GM12878 (cell line): ENCODE results near the gene EFCAB8. TPM values are rescaled to one million over a fixed set of nuclear protein-coding genes. Genes with fewer than 3 reads are reported as not detected.

Experiments used
- ATAC-seq: fragments of 200-7000 bp; cut with Tn5 transposase; 3 replicates; pipeline ENCODE4 v1.9.1; 2020; ENCODE audit warnings: mild to moderate bottlenecking, moderate library complexity
- BruUV-seq: library from RNA; stranded (reverse); fragments of 400-500 nt; replicated peaks from 2 replicates; lab custom pipeline; 2021; lab: Mats Ljungman, UMichigan
- CTCF ChIA-PET: fragments of 300-600 bp; sonication (Branson Sonifier 250); formaldehyde crosslinking; extraction: SDS; loops from one replicate; lab custom pipeline; 2021; ENCODE audit warnings: inconsistent platforms; lab: Yijun Ruan, JAX
- POLR2A ChIA-PET: fragments of 350-600 bp; formaldehyde crosslinking; extraction: SDS; loops from one replicate; lab custom pipeline; 2021; ENCODE audit warnings: inconsistent platforms; lab: Charles Lee
- RAD21 ChIA-PET: fragments of 300-600 bp; sonication (Branson Sonifier 250); formaldehyde crosslinking; loops from one replicate; lab custom pipeline; 2023; ENCODE audit warnings: antibody characterized with exemption; ENCODE audit not compliant: unreplicated experiment; lab: Charles Lee
- SMC1A ChIA-PET: fragments of 300-600 bp; sonication (Branson Sonifier 250); formaldehyde crosslinking; loops from one replicate; lab custom pipeline; 2023; ENCODE audit not compliant: unreplicated experiment, uncharacterized antibody; lab: Charles Lee
- DNase-seq: peaks from one replicate; pipeline ENCODE4 v3.0.0-alpha.2; 2011; ENCODE audit warnings: low read depth, low spot score
- FAIRE-seq: peaks from 3 replicates; lab custom pipeline; 2011; peaks lifted over from hg19 to GRCh38; lab: Jason Lieb, UNC
- H2AFZ ChIP-seq: 2 replicates; pipeline ENCODE4 v1.6.0; 2011; ENCODE audit warnings: low read depth, low read length, control low read depth; ENCODE audit not compliant: control insufficient read depth
- H3K27ac ChIP-seq: 2 replicates; pipeline ENCODE4 v1.5.1; 2011; ENCODE audit warnings: control low read depth; ENCODE audit not compliant: control insufficient read depth, insufficient read depth
- H3K27me3 ChIP-seq, 2 experiments: replicated peaks in 1 of 2; 2 replicates each; pipeline versions ENCODE4 v1.6.0 to v1.6.1; 2011; ENCODE audit warnings: low read length in 1 of 2; ENCODE audit not compliant: control insufficient read depth in 2 of 2, insufficient read depth in 2 of 2
- H3K36me3 ChIP-seq, 2 experiments: 2 replicates each; pipeline ENCODE4 v1.5.1; 2011; ENCODE audit warnings: low read length in 1 of 2; ENCODE audit not compliant: control insufficient read depth in 2 of 2, insufficient read depth in 2 of 2
- H3K4me1 ChIP-seq: 2 replicates; pipeline ENCODE4 v1.6.1; 2011; ENCODE audit warnings: mild to moderate bottlenecking, low read length, moderate library complexity, mixed read lengths; ENCODE audit not compliant: control insufficient read depth, insufficient read depth
- H3K4me2 ChIP-seq: 2 replicates; pipeline ENCODE4 v1.6.0; 2011; ENCODE audit warnings: control low read depth; ENCODE audit not compliant: control insufficient read depth, insufficient read depth
- H3K4me3 ChIP-seq: fragments of 200-600 bp; sonication (generic); 2 replicates; pipeline ENCODE4 v1.5.1; 2016
- H3K79me2 ChIP-seq: 2 replicates; pipeline ENCODE4 v1.6.0; 2011; ENCODE audit warnings: low read length; ENCODE audit not compliant: control insufficient read depth, insufficient read depth
- H3K9ac ChIP-seq: 2 replicates; pipeline ENCODE4 v1.8.0; 2011; ENCODE audit warnings: low read length, control low read depth, mixed read lengths; ENCODE audit not compliant: control insufficient read depth, insufficient read depth
- H3K9me3 ChIP-seq: replicated peaks from 3 replicates; pipeline ENCODE4 v1.5.1; 2011; ENCODE audit warnings: mild to moderate bottlenecking, low read length; ENCODE audit not compliant: control insufficient read depth, insufficient read depth
- H4K20me1 ChIP-seq: 2 replicates; pipeline ENCODE4 v1.6.0; 2011; ENCODE audit not compliant: control insufficient read depth, insufficient read depth
- BMI1 ChIP-seq: fragments of 450-650 bp; IDR thresholded peaks from 2 replicates; pipeline ENCODE4 v1.6.1; 2016; ENCODE audit warnings: mild to moderate bottlenecking, moderate library complexity, borderline replicate concordance
- CHD1 ChIP-seq: IDR thresholded peaks from 2 replicates; pipeline ENCODE4 v1.6.1; 2012; ENCODE audit warnings: low read depth, low read length, improper control_type of control experiment
- HDAC6 ChIP-seq: fragments of 200-600 bp; sonication (generic); IDR thresholded peaks from one replicate; pipeline ENCODE4 v1.8.0; 2017; ENCODE audit warnings: antibody characterized with exemption; ENCODE audit not compliant: unreplicated experiment
- IRF3 ChIP-seq: fragments of 450-650 bp; IDR thresholded peaks from 2 replicates; pipeline ENCODE4 v1.6.1; 2014; ENCODE audit warnings: mild to moderate bottlenecking
- KAT2A ChIP-seq: conservative IDR thresholded peaks from 2 replicates; pipeline ENCODE4 v1.6.1; 2011; ENCODE audit warnings: low read depth, low read length; ENCODE audit not compliant: control insufficient read depth
- MAX ChIP-seq: IDR thresholded peaks from 2 replicates; pipeline ENCODE4 v1.6.1; 2012; ENCODE audit warnings: low read depth, low read length, improper control_type of control experiment
- NR2C1 ChIP-seq: fragments of 450-650 bp; IDR thresholded peaks from 2 replicates; pipeline ENCODE4 v1.6.1; 2017; ENCODE audit warnings: antibody characterized with exemption, mild to moderate bottlenecking, moderate library complexity
- RAD21 ChIP-seq: IDR thresholded peaks from 2 replicates; pipeline ENCODE4 v1.6.1; 2011; ENCODE audit warnings: mild to moderate bottlenecking, low read depth, low read length, moderate library complexity; ENCODE audit not compliant: insufficient read depth
- RBBP5 ChIP-seq: fragments of 200-600 bp; sonication (generic); conservative IDR thresholded peaks from 2 replicates; pipeline ENCODE4 v1.6.1; 2016
- RELB ChIP-seq: fragments of 450-650 bp; IDR thresholded peaks from 2 replicates; pipeline ENCODE4 v1.6.1; 2017; ENCODE audit warnings: low read depth, mild to moderate bottlenecking, moderate library complexity
- SMARCA5 ChIP-seq: fragments of 450-650 bp; IDR thresholded peaks from 2 replicates; pipeline ENCODE4 v1.6.1; 2017; ENCODE audit warnings: mild to moderate bottlenecking
- TARDBP ChIP-seq: IDR thresholded peaks from 2 replicates; pipeline ENCODE4 v1.6.1; 2016; ENCODE audit warnings: borderline replicate concordance
- TBL1XR1 ChIP-seq: IDR thresholded peaks from 2 replicates; pipeline ENCODE4 v1.6.1; 2012; ENCODE audit warnings: low read depth, low read length, improper control_type of control experiment
- TCF12 ChIP-seq: IDR thresholded peaks from 2 replicates; pipeline ENCODE4 v1.6.1; 2011; ENCODE audit warnings: low read depth, mild to moderate bottlenecking, low read length
- YY1 ChIP-seq: IDR thresholded peaks from 2 replicates; pipeline ENCODE4 v1.6.1; 2011; ENCODE audit warnings: low read depth, mild to moderate bottlenecking, low read length
- ZBED1 ChIP-seq: IDR thresholded peaks from 2 replicates; pipeline ENCODE4 v1.6.1; 2016; ENCODE audit warnings: borderline replicate concordance
- ZNF207 ChIP-seq: fragments of 450-650 bp; IDR thresholded peaks from 2 replicates; pipeline ENCODE4 v1.6.1; 2014; ENCODE audit warnings: antibody characterized with exemption, mild to moderate bottlenecking, borderline replicate concordance
- WGBS: methylation state at CpG from one replicate; pipeline ENCODE4 v1.1.6; 2016; ENCODE audit warnings: low lambda C conversion rate; ENCODE audit not compliant: insufficient replicate concordance, insufficient coverage; ENCODE audit errors: missing lambda C conversion rate; 5-methylcytosine and 5-hydroxymethylcytosine counted together
- in situ Hi-C: fragments of 300-500 bp; cut with MboI; formaldehyde crosslinking; loops from 9 replicates; pipeline ENCODE4 v1.14.3; 2018; ENCODE audit warnings: mixed read lengths
- intact Hi-C: fragments of 100-400 bp; cut with micrococcal nuclease; formaldehyde crosslinking; loops from one replicate; pipeline ENCODE4 v1.14.2; 2022; ENCODE audit not compliant: unreplicated experiment
- polyA plus RNA-seq, 11 experiments: library from polyadenylated mRNA; depleted of rRNA in 4 of 11; unstranded in 6 of 11; stranded (reverse) in 5 of 11; fragments of >200 nt; fragmentation: Nextera tagmentation in 4 of 11; fragmentation: Illumina TruSeq in 1 of 11; extraction: Ambion mirVana in 4 of 11; extraction: Trizol in 1 of 11; gene quantifications; 1 replicate in 1 of 11; 2 replicates in 10 of 11; pipeline versions ENCODE4 v1.2.1 to v1.2.3, GENCODE V29; 2011 to 2016; ENCODE audit warnings: inconsistent platforms in 2 of 11, missing spikeins in 2 of 11, low read depth in 1 of 11
- total RNA-seq, 4 experiments: library from RNA; depleted of rRNA in 3 of 4; stranded (reverse); fragments of >200 nt in 3 of 4; fragmentation: Illumina TruSeq in 1 of 4; extraction: Trizol in 1 of 4; gene quantifications; 2 replicates each; pipeline versions ENCODE4 v1.2.1 to v1.2.3, GENCODE V29; 2013 to 2021
- TF ChIP-seq, protein P1 (sequence below): IDR thresholded peaks from 2 replicates; pipeline ENCODE4 v1.6.1; 2011; ENCODE audit warnings: borderline replicate concordance, low read depth, mild to moderate bottlenecking, moderate library complexity, low read length; ENCODE audit not compliant: insufficient read depth, poor library complexity, severe bottlenecking
- TF ChIP-seq, protein P2 (sequence below): fragments of 450-650 bp; formaldehyde crosslinking; IDR thresholded peaks from 2 replicates; pipeline ENCODE4 v1.4.0; 2022; ENCODE audit warnings: mild to moderate bottlenecking, moderate library complexity

EFCAB8 gene
- total and polyA plus RNA-seq, 10 of the 15 experiments (the other 5 are each of a cell fraction or from before 2014, with no cell fraction given): 0.04 to 0.18 (median 0.06) TPM; not detected in 4

DNA sequence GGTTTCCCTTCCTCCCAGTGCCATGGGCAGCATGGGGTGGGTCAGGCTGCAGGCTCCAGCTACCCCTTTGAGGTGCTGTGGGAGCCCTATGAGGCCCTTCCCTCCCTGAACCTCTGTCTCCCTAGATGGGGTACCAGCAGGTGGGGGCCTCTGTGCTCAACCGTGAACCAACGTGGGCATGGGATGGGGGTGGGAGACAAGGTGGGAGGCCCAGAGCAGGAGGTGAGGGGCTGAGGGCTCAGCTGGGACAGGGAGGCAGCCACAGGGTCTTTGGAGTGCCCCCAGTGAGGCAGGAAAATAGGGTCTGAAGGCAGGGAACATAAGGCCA is 112.2 kb downstream of the EFCAB8 start:
- Histone ChIP-seq H3K4me2 (no peak overlapping the region), H4K20me1 (no peaks in the 10 kb centered on the region), H3K79me2 (no peaks in the 10 kb centered on the region; the same call in 1 of the 2 replicates), H3K9me3 (no peaks in the 10 kb centered on the region; the same call in 2 of the 3 replicates), H3K9ac (no peak overlapping the region), H3K27ac (peak overlapping the region; percentile 97), H3K4me1 (peaks cover 38% of the 10 kb centered on the region), H2AFZ (peak overlapping the region; percentile 39; the same call in 1 of the 2 replicates), H3K4me3 (no peak overlapping the region), H3K36me3 (no peaks in the 10 kb centered on the region), H3K27me3 (no peaks in the 10 kb centered on the region)
- intact Hi-C loops: no loop called here
- in situ Hi-C loops: no loop called here
- ChIA-PET CTCF (interaction anchor here (1.5 kb wide), 1 partner anchor 70 kb away, joined by 4 read pairs; no protein-coding TSS in a partner anchor), POLR2A (no interaction called here), RAD21 (no interaction called here), SMC1A (no interaction called here)
- no peak for ATAC-seq
- TF ChIP-seq, protein P1, sequence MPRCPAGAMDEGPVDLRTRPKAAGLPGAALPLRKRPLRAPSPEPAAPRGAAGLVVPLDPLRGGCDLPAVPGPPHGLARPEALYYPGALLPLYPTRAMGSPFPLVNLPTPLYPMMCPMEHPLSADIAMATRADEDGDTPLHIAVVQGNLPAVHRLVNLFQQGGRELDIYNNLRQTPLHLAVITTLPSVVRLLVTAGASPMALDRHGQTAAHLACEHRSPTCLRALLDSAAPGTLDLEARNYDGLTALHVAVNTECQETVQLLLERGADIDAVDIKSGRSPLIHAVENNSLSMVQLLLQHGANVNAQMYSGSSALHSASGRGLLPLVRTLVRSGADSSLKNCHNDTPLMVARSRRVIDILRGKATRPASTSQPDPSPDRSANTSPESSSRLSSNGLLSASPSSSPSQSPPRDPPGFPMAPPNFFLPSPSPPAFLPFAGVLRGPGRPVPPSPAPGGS: no peak
- TF ChIP-seq HDAC6 (no peak), YY1 (no peak), KAT2A (no peak), TCF12 (no peak), TBL1XR1 (no peak), RBBP5 (no peak), IRF3 (no peak), ZNF207 (no peak), RAD21 (no peak), NR2C1 (no peak), RELB (no peak), SMARCA5 (no peak), CHD1 (no peak), TARDBP (no peak), MAX (no peak), BMI1 (no peak), ZBED1 (no peak)
- TF ChIP-seq, protein P2, sequence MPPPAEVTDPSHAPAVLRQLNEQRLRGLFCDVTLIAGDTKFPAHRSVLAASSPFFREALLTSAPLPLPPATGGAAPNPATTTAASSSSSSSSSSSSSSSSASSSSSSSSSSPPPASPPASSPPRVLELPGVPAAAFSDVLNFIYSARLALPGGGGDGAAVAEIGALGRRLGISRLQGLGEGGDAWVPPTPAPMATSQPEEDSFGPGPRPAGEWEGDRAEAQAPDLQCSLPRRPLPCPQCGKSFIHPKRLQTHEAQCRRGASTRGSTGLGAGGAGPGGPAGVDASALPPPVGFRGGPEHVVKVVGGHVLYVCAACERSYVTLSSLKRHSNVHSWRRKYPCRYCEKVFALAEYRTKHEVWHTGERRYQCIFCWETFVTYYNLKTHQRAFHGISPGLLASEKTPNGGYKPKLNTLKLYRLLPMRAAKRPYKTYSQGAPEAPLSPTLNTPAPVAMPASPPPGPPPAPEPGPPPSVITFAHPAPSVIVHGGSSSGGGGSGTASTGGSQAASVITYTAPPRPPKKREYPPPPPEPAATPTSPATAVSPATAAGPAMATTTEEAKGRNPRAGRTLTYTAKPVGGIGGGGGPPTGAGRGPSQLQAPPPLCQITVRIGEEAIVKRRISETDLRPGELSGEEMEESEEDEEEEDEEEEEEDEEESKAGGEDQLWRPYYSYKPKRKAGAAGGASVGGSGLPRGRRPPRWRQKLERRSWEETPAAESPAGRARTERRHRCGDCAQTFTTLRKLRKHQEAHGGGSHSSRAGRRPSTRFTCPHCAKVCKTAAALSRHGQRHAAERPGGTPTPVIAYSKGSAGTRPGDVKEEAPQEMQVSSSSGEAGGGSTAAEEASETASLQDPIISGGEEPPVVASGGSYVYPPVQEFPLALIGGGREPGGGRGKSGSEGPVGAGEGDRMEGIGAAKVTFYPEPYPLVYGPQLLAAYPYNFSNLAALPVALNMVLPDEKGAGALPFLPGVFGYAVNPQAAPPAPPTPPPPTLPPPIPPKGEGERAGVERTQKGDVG: no peak
- no peak for DNase-seq
- no TSS peak for BruUV-seq
- no peak for FAIRE-seq
- WGBS: 96% methylated on average over 2 of the region's 2 CpGs
